ENCODE measurements around the gene MACROD2.

MACROD2 gene

DNA sequence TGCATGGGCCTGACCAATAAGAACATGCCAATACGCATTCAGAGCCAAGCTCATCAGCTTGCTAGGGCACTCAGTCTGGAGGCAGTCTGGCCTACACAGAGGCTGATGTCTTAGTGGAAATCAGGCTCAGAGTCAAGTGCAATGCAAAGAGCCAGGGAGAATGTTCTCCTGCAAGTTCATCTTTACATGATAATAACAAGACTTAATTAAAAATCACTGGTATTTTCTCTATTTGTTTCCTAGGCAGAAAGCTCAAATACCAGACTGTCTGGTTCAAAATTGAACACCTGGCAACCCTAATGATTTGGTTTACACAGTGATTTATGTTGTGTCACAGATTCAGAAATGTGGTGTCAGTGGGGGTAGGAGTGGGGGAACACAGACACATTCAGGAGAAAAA is 1031.4 kb downstream of the MACROD2 start:
- no peak overlapping the region for H3K4me3 ChIP-seq (ENCODE audit: low read depth, low read length)
- DNase-seq (ENCODE audit: low read depth): no peak
- TF ChIP-seq, protein P1, sequence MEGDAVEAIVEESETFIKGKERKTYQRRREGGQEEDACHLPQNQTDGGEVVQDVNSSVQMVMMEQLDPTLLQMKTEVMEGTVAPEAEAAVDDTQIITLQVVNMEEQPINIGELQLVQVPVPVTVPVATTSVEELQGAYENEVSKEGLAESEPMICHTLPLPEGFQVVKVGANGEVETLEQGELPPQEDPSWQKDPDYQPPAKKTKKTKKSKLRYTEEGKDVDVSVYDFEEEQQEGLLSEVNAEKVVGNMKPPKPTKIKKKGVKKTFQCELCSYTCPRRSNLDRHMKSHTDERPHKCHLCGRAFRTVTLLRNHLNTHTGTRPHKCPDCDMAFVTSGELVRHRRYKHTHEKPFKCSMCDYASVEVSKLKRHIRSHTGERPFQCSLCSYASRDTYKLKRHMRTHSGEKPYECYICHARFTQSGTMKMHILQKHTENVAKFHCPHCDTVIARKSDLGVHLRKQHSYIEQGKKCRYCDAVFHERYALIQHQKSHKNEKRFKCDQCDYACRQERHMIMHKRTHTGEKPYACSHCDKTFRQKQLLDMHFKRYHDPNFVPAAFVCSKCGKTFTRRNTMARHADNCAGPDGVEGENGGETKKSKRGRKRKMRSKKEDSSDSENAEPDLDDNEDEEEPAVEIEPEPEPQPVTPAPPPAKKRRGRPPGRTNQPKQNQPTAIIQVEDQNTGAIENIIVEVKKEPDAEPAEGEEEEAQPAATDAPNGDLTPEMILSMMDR (conservative IDR thresholded peaks at IDR 0.05; ENCODE audit: low read depth, low read length): no peak

DNA sequence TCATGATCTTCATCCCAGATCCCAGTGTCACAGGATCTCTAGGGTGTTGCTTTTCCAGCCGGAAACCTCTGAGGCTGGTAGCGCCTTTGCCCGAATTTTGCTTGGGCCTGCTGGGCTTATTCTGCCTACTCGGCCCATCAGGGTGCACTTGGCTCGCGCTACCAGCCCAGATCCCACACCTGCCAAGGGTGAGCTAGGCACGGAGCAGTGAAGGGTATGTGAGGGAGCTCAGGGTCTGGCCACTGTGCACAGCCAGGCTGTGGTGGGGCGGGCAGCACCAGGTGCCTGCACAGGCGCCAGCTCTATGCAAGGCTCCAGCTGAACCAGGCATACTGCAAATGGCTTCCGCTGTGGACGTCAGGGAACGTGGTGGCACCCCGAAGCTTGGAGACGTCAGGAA is 1035.5 kb downstream of the MACROD2 start:
- TF ChIP-seq, protein P1 (conservative IDR thresholded peaks at IDR 0.05; ENCODE audit: low read depth, low read length): no peak
- no peak overlapping the region for H3K4me3 ChIP-seq (ENCODE audit: low read depth, low read length)
- no peak for DNase-seq (ENCODE audit: low read depth)

DNA sequence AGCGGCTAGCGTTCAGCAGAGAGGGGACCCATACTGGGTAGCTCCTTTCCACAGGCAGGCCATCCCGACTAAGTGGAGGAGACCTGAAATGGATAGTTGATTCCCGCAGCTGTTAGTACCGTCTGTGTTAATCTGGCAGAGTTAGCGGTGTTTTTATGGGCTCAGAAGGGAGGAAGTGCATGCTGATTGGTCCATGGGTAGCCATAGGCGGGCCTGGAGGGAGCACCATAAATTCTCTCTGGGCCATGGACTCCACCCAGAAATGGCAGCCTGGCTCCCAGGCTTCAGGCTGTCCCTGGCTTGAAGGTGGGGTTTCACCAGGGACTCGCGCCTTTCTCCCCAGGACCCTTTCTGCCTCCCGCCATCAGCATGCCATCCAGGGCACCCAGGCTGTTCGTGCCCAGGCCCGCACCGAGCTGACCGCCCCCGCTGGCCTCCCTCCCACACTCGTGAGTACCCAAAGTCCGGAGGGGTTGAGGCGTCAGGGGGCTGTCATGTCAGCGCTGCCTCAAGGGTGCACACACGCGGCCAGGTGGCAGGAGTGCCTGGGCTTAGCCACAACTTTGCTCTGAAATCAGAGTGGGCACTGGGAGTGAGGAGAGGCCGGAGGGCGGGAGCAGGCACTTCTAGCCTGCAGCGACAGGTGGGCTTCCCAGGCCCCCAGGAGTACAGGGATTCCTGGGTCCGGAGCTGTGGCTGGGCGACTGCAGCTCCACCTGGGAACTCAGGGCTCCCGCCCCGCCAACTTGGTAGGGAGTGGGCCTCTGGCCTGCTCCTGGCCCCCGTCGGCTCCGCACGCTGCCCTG is 1036.4 kb downstream of the MACROD2 start:
- no peak for DNase-seq (ENCODE audit: low read depth)
- no peak overlapping the region for H3K4me3 ChIP-seq (ENCODE audit: low read depth, low read length)
- TF ChIP-seq, protein P1 (conservative IDR thresholded peaks at IDR 0.05; ENCODE audit: low read depth, low read length): no peak

DNA sequence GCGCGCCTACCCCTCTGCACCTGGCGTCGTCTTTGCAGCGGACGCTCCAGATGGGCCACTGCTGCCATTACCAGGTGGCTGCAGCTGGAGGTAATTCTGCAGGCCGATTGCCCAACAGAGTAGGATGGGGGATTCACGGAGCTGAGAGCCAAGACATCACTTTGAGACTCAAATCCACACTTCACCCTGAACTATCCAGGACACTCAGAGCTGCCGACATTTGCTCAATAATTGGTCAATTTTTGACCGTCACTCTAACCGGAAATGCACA is 1037.0 kb downstream of the MACROD2 start:
- DNase-seq (ENCODE audit: low read depth): no peak
- H3K4me3 ChIP-seq (ENCODE audit: low read depth, low read length): no peak overlapping the region
- TF ChIP-seq, protein P1 (conservative IDR thresholded peaks at IDR 0.05; ENCODE audit: low read depth, low read length): no peak

DNA sequence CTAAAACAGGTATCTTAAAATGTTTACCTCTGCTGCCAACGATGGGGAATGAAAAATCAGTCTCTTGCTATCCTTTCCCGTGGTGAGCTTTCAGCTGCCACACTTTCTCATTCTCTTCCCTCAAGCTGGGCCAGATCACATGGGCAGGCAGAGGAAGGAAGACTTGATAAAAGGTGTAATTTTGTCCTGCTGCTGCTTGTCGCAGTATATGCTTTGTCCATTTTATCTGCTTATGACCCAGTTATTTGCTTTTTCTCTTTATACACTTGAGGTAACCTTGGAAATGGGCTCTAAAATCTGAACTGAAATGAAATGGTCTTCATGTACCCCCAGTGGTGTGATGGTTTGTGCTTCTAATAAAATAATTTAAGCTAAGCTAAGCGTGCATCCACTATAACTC is 1038.0 kb downstream of the MACROD2 start:
- H3K4me3 ChIP-seq (ENCODE audit: low read depth, low read length): no peak overlapping the region
- no peak for DNase-seq (ENCODE audit: low read depth)
- TF ChIP-seq, protein P1 (conservative IDR thresholded peaks at IDR 0.05; ENCODE audit: low read depth, low read length): no peak

DNA sequence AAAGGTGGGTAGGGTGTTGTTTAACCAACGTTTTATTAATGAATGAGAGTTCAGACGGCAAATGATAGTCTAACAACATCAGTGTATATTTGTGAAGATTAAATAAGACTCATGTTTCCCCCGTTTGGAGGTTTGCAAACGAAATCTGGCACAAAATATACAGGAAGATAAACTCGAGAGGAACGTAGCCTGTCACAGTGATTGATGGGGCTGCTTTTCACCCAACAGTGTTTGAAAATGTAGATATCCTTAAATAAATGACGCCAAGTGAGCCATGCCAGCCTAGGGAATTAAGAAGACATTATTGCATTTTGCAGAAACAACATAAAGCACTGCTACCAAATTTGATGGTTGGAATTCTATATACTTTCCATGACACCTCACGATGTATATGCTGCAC is 1038.6 kb downstream of the MACROD2 start:
- TF ChIP-seq, protein P1 (conservative IDR thresholded peaks at IDR 0.05; ENCODE audit: low read depth, low read length): no peak
- no peak overlapping the region for H3K4me3 ChIP-seq (ENCODE audit: low read depth, low read length)
- DNase-seq (ENCODE audit: low read depth): no peak

DNA sequence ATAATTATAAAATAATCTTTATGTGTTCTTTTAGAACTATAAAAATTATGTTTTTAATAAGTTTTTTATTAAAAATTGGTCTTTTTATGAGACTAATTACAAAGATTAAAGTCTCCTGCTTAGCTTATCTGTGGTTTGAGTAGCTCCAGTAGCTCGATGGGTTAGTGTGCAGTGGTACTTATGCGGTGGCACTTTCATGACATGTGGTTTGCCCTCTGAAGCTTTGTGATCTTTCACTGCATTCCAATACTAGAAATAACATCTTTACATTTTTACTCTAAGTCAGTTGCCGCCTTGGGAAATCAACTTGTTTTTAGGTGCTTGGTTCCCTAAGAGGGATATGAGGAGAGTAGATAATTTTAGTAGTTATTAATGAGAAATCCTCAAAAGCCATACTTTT is 1041.6 kb downstream of the MACROD2 start:
- DNase-seq (ENCODE audit: low read depth): peak; percentile 50
- no peak overlapping the region for H3K4me3 ChIP-seq (ENCODE audit: low read depth, low read length)
- TF ChIP-seq, protein P1 (conservative IDR thresholded peaks at IDR 0.05; ENCODE audit: low read depth, low read length): no peak
